HG03159 (cell line): ENCODE measurements around the gene ARID1B.
A peak's percentile ranks its signal among the peaks of the same experiment; 100 is the strongest.

Experiments used
- ATAC-seq: cut with Tn5 transposase; IDR thresholded peaks from one replicate; pipeline ENCODE4 v1.9.1; 2021; ENCODE audit warnings: mild to moderate bottlenecking, moderate library complexity; ENCODE audit not compliant: unreplicated experiment

Gene ARID1B

DNA sequence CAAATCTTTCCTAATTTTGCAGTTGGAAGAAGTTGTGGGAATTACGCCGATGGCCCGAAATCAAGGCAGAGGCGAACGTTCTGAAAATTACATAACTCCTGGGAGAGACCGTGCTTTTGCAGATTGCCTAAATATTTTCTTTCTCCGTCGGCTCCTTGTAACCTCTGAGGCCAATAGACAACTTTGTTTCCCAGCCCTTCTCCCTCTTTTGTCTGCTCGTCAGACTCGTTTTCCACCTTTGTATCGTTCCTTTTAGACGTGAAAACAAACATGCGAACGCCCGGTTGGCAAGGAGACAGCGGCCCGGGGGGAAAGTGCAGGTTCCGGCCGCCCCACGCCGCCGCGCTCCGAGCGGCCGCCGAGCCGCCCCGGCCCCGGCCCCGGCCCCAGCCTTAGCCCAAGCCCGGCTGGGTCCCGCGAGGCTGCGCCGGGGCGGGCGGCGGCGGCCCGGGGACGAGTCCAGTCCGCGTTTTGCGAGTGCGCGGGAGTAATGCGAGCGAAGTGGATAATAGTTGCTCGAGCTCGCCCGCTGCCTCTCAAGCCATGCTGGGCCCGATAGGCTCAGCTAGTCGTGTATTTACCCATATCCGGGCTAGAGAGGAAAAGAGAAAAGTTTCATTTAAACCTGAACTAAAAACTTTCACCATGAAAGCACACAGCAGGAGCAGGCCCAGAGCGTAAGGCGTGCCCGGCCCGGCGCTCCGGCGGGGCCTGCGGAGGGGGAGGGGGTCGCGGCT is at the start of gene ARID1B:
Gene ARID1B (plus strand): TSS at position 539 of the 737 bp plus-strand sequence. CDS start 303 bp downstream, outside the sequence.
- ATAC-seq = peak; percentile 50

DNA sequence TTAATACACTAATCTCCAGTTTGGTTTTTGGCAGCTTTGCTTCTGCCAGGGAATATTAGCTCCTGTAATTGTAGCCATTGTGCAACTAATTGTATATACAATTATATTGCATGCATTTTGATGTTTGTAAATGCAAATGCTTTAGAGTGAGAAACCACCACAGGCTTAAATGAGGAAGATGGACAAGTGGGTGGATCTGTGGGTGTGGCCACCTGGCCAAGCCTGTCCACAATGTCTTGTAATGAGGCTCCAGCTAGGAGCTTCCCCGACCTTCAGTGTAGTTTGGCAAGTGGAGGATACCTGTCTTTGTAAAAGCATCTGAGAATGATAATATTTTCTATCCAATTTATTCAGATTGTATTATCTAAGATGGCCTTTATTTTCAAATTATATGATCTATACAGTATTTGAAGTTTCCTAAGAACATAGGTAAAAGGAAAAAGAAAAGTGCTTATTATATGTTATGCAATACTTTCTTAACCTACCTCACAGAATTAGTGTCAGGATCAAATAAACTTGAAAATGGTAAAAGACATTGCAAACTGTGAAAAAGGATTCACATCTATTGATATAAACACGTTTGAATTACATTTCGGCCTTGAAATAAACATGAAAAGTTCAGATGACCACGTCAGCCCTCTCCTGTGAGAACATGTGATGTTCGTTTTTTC is 49.3 kb upstream of the ARID1B start:
- ATAC-seq = no peak

DNA sequence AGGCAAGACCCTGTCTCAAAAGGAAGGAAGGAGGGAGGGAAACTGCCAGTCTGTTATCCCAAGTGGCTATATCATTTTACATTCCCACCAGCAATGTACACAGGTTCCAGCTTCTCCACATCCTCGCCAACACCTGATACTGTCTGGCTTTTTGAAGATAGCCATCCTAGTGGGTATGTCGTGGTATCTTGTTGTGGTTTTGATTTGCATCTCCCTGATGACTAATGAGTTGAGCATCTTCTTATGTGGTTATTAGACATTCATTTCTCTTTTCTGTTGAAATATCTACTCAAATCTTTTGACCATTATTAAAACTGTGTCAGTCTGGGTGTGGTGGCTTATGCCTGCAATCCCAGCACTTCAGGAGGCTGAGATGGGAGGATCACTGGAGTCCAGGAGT is 47.9 kb upstream of the ARID1B start:
- ATAC-seq = peak; percentile 65

DNA sequence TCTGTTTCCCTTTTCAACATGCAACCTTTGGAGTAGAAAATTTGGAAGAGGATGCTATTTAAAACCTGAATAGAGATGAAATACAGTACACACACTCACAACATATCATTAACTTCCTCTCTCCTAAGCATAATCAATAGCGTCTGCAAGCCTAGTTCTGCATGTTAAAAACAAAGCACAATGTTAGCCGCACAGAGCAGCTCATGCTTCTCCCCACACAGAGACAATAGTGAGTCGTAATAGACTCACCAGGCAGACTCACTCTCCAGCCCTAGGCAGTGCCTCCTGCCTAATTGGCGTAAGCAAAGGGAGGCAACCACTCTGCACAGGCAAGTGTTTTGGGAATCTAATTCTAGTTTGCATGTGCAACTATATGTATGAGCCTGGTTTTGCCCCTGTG is 45.8 kb upstream of the ARID1B start:
- no peak for ATAC-seq

DNA sequence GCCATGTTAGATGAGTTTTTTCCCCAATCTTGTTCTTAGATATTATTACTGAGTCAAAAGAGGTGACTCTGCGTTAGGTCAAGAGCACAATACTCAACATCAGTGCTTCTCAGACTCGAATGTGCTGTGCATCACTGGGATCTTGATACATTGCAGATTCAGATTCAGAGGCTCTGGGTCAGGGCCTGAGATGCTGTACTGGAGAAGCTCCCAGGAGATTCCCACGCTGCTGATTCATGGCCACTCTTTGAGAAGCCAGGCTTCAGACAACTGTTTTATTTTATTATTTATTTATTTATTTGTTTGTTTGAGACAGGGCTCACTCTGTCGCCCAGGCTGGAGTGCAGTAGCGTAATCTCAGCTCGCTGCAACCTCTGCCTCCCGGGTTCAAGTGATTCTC is 41.4 kb upstream of the ARID1B start:
- no peak for ATAC-seq

DNA sequence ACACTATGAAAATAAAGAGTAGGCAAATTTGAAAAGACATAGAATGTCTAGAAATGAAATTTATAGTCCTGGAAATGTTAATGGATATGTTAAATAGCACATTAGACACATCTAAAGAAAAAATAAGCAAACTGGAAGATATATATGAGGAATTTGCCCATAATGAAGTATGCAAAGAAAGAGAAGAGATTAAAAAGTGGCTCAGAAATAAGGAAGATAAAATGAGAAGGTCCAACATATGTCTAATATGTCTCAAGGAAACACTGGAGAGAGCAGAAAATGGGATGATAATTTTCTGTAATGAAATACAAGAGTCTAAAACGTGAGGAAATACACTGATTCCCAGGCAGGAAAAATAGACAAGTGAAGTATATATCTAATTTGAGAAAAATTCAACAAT is 36.6 kb upstream of the ARID1B start:
- ATAC-seq = no peak

DNA sequence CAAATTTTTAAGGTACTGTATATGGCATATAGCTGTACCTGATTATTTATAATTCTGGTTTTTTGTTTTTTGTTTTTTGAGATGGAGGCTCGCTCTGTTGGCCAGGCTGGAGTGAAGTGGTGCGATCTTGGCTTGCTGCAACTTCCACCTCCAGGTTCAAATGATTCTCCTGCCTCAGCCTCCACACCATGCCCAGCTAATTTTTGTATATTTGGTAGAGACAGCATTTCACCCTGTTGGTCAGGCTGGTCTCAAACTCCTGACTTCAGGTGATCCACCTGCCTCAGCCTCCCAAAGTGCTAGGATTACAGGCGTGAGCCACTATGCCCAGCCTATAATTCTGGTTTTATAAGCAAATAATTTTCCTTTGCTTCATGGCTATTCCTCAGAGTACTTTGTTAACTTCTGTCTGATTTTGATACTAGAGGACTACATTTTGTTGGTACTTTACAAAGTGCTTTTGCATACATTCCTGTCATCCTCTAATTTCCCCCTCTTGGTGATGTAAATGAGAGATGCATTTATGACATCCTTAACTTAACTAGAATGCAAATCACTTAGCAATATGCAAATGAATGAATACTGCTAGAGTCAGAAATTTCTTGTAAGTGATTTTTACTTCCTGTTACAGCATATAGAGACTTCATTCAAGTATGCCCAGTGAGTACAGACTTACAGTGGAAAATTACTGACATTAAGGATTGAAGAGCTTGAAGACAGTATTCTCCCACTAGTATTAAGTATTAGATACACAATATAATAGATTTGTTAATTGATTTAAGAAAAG is 35.7 kb upstream of the ARID1B start:
- no peak for ATAC-seq

DNA sequence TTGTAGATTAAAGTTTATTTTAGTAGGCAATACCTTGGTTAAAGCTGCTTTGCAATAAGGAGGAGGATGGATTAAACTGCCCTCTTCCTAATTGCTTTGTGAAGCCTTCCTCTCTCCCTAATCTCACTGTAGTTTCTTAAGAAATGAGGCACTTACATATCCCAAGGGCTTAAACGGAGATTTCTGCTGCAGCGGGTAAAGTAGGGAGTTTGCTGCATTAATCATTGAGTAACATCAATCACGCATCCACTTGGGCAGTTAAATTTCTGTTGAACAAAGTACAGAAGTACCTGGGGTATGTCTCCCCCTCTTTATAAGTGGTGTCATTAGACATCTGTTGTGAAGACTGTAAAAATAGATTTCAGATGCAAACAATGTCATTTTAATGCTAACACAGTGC is 29.5 kb upstream of the ARID1B start:
- no peak for ATAC-seq

DNA sequence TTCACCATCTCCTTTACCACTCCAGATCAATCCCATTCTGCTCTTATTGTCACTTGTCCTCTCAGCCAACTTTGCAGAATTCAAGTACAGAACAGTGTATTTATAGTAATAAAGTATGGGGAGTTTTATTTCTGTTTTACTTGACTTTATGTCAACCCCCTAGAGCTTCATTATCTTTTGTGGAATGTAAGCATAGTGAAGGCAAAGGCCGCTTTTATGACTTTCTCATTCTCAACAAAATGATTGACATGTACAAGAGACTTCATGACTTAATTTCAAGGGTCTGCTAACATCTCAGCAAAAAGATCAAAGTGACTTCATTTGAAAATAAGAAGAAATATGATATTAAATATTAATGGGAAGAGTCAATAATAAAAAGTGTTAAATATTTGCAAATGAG is 28.7 kb upstream of the ARID1B start:
- ATAC-seq = no peak

DNA sequence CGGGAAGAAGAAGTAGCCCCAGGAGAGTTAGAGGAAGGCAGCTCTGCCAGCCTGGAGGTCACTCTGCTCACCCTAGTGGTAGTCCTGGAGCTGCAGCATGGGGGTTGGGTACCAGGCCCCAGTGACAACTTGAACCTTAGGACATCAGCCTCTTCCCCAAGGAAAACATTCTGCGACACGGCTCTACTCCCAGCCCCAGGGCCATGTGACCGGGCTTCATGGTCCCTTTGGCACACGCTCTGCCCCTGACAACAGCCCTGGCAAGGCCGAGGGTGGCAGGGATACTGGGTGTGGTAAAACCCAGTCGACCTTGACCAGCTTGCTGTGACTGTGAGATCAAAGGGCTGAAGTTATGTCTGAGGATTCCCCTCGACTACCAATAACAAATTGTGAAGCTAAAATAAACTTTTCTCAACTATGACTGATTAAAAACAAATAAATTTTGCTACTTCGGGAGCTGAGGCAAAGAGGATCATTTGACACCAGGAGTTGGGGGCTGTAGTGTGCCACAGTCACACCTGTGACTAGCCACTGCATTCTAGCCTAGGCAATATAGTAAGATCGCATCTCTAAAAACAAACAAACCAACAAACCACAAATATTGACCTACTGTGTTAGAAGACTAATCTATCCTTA is 24.4 kb upstream of the ARID1B start:
- peak; percentile 60 for ATAC-seq

DNA sequence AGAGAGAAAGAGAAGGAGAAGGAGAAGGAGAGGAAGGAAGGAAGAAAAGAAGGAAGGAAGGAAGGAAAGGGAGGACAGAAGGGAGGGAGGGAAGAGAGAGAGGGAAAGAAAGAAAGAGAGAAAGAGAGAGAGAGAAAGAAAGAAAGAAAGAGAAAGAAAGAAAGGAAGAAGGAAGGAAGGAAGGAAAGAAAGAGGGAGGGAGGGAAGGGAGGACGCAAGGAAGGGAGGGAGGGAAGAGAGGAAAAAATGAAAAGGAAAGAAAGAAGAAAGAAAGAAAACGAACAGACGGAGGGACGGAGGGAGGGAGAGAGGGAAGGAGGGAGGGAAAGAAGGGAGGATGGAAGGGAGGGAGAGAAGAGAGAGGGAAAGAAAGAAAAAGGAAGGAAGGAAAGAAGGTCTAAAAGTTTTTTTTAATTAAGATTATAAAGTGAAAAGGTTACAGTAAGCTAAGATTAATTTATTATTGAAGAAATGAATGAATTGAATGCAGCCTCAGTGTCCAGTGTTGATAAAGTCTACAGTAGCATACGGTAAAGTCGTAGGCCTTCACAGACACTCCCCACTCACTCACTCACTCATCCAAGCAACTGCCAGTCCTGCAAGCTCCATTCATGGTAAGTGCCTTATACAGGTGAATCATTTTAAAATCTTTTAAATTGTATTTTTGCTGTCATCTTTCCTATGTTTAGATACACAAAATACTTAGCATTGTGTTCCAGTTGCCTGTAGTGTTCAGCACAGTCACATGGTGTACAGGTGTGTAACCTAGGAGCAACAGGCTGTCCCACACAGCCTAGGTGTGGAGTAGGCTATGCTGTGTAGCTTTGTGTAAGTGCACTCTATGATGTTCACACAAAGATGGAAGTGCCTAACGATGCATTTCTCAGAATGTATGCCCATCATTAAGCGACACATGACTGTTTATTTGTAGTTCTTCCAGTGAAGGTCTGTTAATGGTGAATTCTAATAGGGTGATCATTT is 20.3 kb upstream of the ARID1B start:
- ATAC-seq = no peak

DNA sequence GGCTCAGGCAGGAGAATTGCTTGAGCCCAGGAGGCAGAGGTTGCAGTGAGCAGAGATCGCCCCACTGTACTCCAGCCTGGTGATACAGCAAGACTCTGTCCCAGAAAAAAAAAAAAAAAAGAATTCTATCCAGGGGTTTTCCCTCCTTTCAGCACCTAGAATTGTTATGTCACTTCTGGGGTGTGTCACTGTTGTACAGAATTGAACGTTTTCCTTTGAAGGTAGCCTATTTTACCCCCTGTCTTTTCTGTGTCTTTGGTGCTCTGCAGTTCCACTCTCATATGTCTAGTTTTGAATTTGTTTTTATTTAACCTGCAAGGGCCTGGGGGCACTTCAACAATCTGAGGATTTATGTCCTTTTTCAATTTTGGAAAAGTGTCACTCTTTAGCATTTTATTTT is 19.3 kb upstream of the ARID1B start:
- ATAC-seq = no peak

DNA sequence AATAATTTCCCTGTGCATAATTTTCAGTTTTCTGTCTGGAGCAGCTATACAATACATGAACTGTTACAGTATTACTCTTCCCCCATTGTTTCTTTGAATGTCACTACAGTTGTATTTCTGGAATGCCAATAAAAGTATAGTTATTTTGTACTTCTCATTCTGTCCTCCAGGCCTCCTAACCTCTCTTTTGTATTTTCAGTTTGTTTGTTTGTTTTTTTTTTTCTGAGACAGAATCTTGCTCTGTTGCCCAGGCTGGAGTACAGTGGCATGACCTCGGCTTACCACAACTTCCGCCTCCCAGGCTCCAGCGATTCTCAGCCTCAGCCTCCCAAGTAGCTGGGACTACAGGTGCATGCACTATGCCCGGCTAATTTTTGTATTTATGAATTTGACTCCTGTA is 16.8 kb upstream of the ARID1B start:
- no peak for ATAC-seq

DNA sequence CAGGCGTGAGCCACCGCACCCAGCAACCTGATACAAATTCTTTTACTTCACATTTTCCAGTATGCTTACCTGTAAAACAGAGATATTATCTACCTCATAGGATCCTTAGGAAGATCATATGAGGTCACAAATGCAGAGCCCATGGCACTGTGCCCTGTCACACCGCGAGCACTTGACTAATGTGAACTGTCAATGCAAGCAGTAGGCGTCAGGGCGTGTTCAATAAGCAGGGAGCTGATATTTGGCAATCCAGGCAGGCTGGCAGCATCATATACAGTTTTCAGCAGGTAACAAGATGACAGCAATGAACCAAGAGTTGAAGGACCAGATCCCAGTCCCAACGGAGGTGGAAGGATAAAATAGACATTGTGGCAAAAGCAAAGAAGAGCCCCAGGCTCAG is 14.6 kb upstream of the ARID1B start:
- no peak for ATAC-seq

DNA sequence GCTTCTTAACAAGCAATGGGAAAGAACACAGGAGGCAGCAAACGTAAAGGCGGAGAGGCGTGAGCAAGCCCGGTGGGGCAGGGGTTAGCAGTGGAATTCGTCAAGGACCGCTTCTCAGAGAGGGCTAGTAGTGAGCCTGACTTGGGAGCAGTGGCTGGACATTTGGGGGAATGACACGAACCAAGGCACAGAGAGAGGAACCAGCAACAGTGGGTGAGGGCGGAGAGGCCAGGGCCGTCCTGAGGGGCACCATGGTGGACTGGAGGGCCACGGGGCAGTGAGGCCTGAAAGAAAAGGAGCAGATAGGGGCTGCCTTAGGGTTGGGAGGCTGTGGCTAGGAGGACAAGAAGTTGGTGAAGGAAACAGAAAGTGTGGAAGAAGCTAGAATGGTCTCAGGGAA is 12.1 kb upstream of the ARID1B start:
- ATAC-seq = no peak

DNA sequence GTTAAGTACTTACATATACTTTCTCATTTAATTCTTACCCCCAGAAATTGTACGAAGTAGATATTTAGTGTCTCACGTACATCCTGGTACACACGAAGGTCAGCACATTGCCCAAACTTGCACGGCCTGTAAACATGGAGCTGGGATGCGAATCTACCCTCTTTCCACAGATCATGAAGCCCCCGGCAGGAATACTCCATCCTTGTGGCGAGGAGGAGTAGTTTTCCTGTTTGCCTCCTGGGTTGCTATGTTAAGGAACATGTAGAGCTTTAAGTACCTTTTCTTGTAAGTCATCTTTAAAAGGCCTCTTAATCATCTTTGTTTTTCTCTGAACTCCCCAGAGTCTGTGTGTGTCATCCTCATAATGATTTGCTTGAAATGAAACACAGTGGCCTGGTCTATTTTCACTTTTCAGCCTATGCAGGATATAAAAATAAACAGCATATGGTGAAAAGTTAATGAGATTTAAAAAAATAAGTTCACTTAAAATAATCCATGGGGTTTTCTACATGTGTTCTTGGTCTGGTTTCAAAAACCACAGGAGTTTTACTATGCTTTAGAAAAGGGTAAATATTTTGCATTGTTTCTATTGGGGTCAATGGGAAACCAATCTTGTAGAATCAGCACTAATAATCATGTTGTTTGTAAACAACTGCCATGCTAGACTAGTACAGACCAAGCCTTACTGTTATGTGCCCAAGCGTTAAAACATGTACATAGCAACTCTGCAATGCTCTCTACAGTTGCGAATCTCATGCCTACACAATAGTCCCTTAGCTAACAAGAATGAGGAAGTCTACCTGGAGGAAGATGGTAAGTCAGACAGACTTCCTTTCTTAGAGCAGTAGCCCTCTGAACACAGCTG is 9.3 kb upstream of the ARID1B start:
- peak; percentile 98 for ATAC-seq

DNA sequence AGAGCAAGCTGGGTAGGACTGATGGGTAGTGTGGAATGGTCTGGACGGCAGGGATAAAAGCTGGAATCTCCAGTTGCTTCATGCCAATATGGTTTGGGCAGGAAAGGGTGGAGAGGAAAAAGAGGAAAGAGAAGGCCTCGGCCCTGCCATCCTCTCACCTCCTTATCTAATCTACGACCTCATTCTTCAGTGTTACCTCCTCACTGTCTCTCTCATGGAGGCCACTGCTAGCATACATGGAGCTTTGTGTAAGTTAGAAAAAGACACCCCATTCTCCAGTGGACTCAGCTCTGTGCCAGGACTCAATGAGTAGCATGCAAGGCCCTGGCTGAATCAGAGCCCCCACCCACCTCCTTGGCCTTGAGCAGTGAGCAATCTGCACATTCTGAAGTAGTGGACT is 6.1 kb upstream of the ARID1B start:
- ATAC-seq = no peak

DNA sequence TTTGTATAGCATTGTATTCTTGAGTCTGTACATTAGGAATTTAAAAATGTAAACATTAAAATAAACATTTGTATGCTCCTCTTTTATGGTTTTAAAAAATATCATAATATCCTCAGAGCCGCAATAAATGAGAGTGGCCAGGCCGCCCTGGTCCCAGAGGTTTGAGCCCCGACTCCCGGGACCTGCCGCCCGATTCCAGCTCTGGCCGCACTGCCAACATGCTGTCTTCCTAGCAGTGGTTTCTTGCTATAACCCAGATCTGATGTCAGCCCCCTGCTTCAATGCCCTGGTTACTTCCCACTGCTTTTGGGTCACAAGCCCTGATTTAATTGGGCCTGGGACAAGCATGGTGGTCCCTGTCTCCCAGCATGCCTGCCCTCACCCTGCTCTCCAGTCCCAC is 5.4 kb upstream of the ARID1B start:
- ATAC-seq = no peak

DNA sequence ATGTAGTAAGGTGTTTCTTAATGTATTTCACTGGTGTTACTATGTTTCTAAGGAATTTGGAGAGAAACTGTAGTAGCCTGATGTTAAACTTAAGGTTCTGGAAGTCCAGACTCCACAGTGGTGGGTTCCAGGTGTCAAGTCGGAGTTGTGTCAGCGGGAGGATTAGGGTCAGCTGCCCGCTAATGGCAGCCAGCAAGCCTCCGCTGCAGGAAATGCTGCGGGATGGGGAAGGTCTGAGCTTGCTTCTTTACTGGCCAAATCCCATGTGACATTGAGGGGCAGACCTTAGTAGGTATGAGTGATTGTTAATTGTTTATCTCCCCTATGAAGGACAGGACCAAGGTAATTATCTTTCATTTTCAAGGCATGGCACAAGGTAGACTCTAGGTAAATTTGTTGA is 3.7 kb upstream of the ARID1B start:
- ATAC-seq = no peak
